Activated CD4-positive, CD25-positive, alpha-beta regulatory T cell treated with anti-CD3 and anti-CD28 coated beads, Interleukin-2, amount 50 U/mL, for 72 hours (primary cell): ENCODE results near the gene CIAPIN1.
"Not testable (repeated sequence)": the region's sequence is repeated elsewhere in the genome, so short reads cannot be mapped to it uniquely, and the experiment has no call there.

ENCODE experiments used
- DNase-seq: peaks from one replicate; pipeline ENCODE4 v3.0.0; 2021

Gene CIAPIN1

DNA sequence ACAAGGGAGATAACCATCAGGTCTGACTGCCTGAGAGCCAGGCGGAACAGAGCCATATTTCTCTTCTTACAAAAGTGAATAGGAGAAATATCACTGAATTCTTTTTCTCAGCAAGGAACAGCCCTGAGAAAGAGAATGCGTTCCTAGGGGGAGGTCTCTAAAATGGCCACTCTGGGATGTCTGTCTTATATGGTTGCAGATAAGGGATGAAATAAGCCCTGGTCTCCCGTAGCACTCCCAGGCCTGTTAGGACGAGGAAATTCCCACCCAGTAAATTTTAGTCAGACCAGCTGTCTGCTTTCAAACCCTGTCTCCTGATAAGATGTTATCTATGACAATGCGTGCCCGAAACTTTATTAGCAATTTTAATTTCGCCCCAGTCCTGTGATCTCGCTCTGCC, 7.2 kb downstream of the CIAPIN1 start:
- not testable (repeated sequence) for DNase-seq

GRCh38 chr16:57435838-57436237, 11.3 kb downstream of the CIAPIN1 start:
- no peak for DNase-seq

DNA sequence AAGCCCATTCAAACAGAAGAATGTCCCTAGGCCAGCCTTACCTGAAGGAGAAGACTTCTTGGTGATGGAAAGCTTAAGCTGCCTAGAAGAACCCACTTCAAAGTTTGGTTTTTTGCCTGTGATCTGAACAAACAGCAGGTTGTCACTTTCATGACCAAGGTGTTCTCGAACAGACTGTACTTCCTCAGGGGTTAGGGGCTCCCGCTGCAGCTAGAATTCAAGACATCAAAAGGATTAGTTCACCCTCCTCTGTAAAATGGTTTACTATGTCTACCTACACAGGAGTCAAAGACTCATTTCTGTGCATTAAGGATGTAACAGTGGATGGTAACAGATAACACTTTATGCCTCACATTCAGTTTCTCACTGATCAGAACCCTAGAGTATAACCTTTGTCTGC, 13.2 kb downstream of the CIAPIN1 start:
- no peak for DNase-seq

GRCh38 chr16:57432989-57433388, 14.2 kb downstream of the CIAPIN1 start:
- no peak for DNase-seq

- no peak for DNase-seq
These were observed 14.7 kb downstream of the CIAPIN1 start for GRCh38 chr16:57432505-57432904.

DNA sequence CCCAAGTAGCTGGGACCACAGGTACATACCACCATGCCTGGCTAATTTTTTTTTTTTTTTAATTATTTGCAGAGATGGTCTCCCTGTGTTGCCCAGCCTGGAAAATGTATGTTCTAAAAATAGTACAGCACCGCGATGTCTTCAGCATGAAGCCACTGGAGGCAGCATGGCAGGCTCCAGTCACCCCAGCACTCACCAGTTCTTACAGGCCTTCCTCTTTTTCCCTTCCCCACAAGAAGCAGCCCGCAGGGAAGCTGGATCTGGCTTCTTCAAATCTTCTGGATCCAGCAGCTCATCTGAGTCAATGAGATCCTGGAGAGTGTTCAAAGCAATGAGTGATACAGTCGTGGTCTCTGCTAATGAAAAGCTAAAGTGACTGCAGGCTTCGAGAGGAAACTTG, 16.2 kb downstream of the CIAPIN1 start:
- DNase-seq: no peak

- DNase-seq: no peak
These were observed 19.4 kb downstream of the CIAPIN1 start for GRCh38 chr16:57427824-57428223.

- DNase-seq: no peak
These were observed 19.9 kb downstream of the CIAPIN1 start for GRCh38 chr16:57427307-57427706.

GRCh38 chr16:57426356-57426755, 20.8 kb downstream of the CIAPIN1 start:
- no peak for DNase-seq

DNA sequence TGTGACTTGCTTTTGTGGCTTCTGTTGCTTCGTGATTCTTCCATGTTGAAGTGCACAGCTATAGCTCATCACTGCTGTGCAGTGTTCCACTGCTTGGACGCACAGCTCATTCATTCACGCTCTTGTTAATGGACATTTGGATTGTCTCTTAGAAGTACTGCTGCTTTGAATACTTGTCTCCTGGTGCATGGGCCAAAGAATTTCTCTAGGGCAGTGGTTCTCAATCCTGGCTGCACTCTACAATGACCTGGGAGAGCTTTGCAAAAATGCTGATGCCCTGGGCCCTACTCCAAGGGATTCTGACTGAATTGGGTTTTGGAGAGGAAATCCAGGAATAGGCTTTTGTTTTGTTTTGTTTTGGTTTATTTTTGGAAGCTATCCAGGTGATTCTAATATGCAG, 22.6 kb downstream of the CIAPIN1 start:
- DNase-seq: no peak

DNA sequence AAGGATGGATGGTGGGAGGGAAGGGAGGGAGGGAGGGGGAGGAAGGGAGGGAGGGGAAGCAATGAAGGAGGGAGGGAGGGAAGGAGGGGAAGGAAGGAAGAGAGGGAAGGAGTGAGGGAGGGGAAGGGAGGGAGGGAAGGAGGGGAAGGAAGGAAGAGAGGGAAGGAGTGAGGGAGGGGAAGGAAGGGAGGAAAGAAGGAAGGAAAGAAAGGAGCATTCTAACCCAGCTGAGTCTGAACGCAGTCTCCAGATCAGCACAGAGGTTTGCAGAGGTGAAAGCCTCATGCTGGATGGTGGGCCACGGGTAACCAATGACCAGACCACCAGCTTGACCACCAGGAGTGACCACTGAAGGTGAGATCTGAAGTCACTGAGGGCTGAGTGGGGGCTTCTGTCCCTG, 24.0 kb downstream of the CIAPIN1 start:
- no peak for DNase-seq

DNA sequence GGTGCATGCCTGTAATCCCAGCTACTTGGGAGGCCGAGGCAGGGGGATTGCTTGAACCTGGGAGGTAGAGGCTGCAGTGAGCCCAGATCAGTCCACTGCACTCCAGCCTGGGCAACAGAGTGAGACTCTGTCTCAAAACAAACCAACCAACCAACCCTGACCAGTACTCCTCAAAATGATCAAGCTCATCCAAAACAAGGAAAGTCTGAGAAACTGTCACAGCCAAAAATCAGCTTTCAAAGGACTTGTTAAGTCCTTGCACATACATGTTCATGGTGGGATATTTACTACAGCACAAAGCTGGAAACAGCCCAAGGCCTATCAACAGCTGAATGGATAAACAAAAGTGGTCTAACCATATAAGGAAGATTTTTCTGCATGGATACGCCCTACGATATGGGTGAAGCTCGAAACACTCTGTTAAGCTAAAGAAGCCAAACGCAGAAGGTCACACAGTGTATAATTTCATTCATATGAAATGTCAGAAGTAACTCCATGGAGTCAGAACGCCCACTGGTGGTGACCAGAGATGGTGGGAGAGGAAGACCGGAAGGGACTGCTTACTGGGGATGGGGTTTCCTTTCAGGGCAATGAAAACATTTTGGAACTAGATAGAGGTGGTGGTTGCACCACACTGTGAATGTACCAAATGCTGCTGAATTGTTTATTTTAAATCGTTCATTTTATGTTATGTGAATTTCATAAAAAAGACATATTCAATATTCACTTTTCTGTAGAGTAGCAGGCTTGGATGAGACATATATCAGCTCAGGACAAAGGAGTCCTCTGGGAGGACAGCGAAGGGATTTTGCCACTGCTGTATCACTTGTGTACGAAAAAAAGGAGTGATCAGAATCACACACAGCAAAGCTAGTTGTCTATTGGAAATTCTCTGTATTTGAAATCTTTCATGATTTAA, 24.9 kb downstream of the CIAPIN1 start:
- DNase-seq: no peak

DNA sequence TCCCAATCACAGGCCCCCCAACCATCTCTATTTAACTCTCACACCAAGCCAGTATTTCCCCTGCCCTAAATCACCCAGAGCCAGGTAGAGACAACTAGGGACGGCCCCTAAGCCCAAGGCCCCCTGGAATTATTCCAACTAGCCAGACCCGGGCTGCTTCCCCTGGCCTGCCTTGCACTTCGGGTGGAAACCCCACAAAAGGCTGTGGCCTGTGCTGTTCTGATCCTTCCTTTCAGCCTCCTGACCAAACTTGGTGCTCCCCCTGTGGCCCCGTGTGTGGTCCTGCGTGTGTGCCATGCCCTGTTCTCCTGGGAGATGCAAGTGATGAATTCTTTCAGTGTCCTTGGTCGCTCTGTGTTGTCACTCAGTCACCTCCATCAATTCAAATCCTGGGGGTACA, 27.7 kb downstream of the CIAPIN1 start:
- no peak for DNase-seq

DNA sequence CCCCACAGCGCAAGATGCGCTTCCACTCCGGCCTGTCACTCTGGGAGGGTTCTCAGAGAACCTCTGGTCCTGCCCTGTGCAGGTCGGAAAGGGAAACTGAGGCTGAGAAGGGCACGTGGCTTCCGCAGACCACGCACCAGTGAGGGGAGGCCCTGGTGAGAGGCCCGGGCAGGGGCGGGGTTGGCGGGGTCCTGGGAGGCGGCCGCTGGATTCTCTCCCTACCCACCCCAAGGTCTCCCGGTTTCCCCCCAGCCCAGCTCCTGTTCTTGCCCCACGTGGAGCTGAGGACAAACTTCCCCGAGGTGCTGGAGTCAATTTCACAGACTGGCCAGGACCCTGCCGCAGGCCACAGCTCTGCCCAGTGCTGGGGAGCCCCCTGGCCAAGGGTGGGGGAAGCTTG, 31.1 kb downstream of the CIAPIN1 start:
- no peak for DNase-seq

DNA sequence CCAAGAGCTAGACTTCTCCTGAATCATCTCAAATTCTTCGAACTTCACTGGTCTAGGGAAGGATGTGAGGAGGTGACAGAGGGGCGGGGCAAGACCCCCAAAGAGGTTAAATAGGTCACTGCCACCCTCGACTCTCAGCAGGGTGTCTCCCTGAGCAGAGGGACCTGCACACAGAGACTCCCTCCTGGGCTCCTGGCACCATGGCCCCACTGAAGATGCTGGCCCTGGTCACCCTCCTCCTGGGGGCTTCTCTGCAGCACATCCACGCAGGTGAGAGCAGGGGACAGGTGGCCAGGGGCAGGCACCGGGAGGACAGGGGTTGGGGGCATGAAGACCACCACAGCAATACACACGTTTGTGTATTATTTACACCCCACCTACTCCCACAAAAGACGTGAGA, 33.5 kb downstream of the CIAPIN1 start:
- no peak for DNase-seq

DNA sequence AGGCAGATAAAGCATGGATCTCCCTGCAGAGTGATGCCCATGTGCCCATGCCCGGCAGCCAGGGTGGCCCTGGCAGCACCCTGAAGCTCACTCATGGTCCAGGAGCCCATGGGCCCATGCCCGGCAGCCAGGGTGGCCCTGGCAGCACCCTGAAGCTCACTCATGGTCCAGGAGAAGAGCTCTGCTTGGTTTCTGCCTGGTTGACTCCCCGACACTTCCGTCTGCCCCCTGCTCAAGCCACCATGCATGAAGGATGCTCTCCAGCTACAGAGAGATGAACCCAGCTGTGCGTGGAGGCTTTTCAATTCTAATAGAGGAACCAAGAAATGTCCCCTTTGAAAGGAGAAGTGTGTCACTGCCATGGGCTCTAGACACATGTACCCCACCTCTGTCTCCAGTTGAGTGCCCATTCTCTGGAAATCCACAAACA, 33.9 kb downstream of the CIAPIN1 start:
- no peak for DNase-seq

DNA sequence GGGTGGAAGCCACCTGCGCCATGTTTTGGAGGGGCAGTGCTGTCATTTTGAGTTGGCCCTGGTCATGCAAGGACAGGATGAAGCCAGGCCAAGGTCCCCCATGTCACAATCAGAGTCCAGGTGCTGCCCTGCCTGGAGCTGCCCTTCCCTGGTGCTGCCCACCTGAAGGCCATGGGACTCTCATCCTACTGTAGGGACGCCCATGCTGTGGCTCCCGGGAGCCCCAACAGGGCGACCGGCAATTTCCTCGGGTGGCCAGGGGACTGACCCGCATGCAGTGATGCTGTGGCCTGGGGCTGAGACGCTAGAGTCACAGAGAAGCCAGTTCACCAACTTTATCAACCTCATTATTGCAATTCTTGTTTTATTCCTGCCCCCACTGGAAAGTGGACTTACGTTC, 34.6 kb downstream of the CIAPIN1 start:
- no peak for DNase-seq

DNA sequence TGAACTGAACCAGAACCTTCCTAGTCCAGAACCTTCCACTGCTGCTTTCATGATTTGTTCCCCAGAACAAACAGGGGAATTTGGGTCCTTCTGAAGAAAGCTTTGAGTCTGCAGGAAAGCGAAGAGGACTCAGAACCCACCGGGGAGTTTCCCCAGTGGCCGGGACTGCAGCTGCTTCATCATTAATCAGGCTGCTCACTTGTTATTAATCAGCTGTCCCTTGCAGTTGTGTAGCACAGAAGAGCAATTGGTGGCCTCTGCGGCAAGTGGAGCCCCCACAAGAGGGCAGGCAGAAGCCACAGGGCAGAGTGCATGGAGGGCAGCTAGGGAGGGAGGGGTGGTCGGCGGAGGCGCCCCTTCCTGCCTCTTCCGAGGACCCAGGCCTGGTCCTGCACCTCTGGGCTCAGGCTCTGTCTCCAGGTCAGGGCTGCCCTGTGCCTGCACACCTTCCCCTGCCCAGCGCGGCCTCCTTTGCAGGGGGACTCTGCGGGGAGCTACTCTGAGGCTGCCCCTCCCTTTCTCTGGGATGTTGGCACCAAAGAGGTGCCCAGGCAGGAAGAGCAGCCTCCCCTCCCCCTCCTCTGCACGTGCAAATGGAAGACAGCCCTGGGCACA, 35.7 kb downstream of the CIAPIN1 start:
- DNase-seq: no peak

- no peak for DNase-seq
These were observed 37.2 kb downstream of the CIAPIN1 start for GRCh38 chr16:57409870-57410587.

DNA sequence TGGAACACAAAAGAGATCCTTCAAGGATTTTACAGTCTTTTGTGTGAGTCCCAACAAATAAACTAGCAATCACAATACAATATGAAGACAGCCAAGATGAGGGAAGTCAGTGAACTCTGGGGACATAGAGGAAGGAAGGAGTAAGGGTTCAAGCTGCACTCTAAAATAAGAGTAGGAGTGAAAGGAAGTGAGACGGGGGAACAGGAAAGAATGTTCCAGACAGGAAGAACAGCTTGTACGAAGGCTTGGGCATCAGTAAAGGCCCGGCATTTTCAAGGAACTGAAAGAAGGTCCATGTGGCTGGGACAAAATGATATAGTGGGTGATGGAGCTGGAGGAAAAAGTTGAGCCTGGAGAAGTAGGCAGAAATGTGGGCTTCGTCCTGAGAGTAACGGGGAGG, 38.1 kb downstream of the CIAPIN1 start:
- no peak for DNase-seq

GRCh38 chr16:57407521-57408353, 39.4 kb downstream of the CIAPIN1 start:
- no peak for DNase-seq

- no peak for DNase-seq
These were observed 40.3 kb downstream of the CIAPIN1 start for GRCh38 chr16:57406881-57407280.

GRCh38 chr16:57405097-57405496, 42.1 kb downstream of the CIAPIN1 start:
- no peak for DNase-seq
